Ramos (cell line): ENCODE data around the gene AGAP3.
"Not testable (repeated sequence)": the region's sequence is repeated elsewhere in the genome, so short reads cannot be mapped to it uniquely, and the experiment has no call there.

Experiments used
- in situ Hi-C: fragments of 300-500 bp; cut with MboI; formaldehyde crosslinking; loops from one replicate; pipeline ENCODE4 v1.14.3; 2022; ENCODE audit warnings: low sequenced_read_pairs; ENCODE audit not compliant: unreplicated experiment

AGAP3 gene

GRCh38 chr7:151085691-151086620 is at the start of gene AGAP3:
AGAP3 (plus strand) TSS chr7:151086475; CDS start chr7:151086742, 267 bp downstream.
- in situ Hi-C loops = no loop called here

- in situ Hi-C loops = no loop called here
Measured at GRCh38 chr7:151038951-151039849, 47.1 kb upstream of the AGAP3 start.

- in situ Hi-C loops = no loop called here
Measured at GRCh38 chr7:151039850-151040548, 46.3 kb upstream of the AGAP3 start.

DNA sequence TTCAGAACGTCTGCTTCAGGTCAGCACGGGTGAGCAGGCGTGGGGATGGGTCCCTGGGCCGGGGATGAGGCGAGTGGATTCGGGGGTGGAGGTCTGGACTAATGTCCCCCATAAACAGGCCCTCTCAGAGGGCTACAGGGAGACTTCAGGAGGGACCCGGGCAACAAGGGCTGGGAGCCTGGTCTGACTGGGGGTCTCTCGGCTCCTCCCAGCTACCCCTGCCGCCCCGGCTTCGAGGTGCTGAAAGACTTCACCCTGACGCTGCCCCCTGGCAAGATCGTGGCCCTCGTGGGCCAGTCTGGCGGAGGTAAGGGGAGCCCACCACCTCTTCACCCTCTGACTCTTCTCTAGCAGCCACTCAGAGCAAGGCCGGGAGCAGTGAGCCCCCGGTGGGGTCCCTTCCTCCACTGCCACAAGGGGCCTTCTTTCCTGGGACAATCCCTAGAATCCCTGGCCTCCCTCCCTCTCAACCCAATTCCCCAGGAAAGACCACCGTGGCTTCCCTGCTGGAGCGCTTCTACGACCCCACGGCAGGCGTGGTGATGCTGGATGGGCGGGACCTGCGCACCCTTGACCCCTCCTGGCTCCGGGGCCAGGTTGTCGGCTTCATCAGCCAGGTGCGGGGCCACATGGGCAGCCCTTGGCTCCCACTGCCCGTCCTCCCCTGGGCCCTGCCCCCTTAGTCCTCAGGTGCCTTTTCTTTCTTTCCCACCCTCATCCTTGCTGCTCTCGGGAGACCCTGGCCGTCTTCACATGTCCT is 45.5 kb upstream of the AGAP3 start:
- in situ Hi-C loops = no loop called here

DNA sequence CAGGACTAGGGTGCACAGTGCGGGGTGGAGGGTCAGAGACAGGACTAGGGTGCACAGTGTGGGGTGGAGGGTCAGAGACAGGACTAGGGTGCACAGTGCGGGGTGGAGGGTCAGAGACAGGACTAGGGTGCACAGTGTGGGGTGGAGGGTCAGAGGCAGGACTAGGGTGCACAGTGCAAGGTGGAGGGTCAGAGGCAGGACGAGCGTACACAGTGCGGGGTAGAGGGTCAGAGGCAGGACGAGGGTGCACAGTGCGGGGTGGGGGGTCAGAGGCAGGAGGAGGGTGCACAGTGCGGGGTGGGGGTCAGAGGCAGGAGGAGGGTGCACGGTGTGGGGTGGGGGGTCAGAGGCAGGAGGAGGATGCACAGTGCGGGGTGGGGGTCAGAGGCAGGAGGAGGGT is 42.8 kb upstream of the AGAP3 start:
- in situ Hi-C loops = not testable (repeated sequence)

DNA sequence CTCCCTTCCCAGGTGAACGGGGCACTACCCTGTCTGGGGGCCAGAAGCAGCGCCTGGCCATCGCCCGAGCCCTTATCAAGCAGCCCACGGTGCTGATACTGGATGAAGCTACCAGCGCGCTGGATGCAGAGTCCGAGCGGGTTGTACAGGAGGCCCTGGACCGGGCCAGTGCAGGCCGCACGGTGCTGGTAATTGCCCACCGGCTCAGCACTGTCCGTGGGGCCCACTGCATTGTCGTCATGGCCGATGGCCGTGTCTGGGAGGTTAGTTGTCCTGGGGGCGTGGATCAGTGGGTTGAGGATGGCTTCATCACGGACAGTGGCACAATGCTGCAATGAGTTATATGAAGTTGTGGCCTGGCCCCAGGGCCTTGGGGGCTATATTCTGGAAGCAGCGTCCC is 42.3 kb upstream of the AGAP3 start:
- in situ Hi-C loops = no loop called here

- in situ Hi-C loops = no loop called here
Measured at GRCh38 chr7:151045262-151045661, 41.0 kb upstream of the AGAP3 start.

DNA sequence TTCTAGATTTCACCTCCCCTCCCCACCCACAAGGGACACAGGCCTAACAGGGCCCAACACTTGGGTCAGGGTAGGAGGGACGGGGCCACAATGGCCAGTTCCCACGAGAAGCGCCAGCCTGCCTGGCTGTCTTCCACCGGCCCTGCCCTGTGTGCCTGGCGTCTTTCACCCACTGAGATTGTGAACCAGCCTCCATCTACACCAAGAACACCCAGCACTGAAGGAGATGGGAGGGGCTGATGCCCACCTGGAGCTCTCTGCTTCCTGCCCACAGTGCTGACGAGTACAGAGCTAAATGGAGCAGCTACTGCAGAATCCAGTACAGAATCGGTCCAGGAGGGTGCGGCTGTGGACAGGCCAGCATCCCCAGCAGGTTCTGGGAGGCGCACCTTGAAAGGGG is 40.3 kb upstream of the AGAP3 start:
- in situ Hi-C loops = no loop called here

- in situ Hi-C loops = no loop called here
Measured at GRCh38 chr7:151046603-151047573, 39.4 kb upstream of the AGAP3 start.

DNA sequence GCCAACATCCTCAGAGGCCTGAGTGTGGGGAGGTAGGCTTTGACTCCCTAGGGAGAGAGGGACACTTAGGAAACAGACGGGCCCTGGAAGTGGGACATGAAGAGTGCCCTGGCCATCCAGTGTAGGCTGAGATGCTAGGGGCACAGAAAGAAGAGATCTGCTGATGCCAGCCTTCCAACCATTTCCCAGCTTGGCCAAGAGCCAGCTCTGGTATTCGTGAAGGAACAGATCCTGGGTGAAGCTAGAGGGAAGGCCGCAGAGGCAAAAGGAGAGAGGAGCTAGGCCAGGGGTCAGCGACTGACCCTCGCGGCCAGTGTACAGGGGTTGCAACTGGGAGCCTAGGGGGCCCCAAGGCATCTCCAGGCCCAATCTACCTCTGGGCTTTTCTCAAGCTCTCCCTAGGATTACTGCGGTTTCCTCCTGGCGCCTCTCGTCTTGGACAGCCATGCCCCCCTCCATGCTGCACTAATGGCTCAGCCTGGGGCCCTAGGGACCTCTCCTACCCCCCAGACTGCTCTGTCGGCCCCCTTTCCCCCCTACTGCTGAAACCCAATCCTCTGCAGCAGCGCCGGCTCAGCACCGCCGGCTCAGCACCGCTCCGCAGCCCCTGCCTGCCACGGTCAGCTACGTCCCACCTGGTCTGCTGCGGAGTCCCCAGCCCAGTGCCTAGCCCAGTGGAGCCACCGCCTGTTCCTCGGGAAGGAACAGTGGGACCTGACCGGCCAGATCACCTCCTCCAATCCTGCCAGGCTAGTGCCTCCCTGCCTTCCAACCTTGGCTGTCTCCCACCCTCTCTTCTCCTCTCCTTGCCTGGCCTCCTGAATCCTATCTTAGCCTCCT is 38.1 kb upstream of the AGAP3 start, which contains the start of gene ASIC3:
TSS of gene ASIC3 (plus strand) at position 556 of the 840 bp plus-strand sequence. CDS start 355 bp downstream, outside the sequence.
- in situ Hi-C loops = no loop called here

- in situ Hi-C loops = no loop called here
Measured at GRCh38 chr7:151048911-151049463, 37.3 kb upstream of the AGAP3 start.

GRCh38 chr7:151051108-151051507 is 35.2 kb upstream of the AGAP3 start:
- in situ Hi-C loops = no loop called here

- in situ Hi-C loops = no loop called here
Measured at GRCh38 chr7:151053096-151053495, 33.2 kb upstream of the AGAP3 start.

- in situ Hi-C loops = no loop called here
Measured at GRCh38 chr7:151053751-151054150, 32.5 kb upstream of the AGAP3 start.

- in situ Hi-C loops = no loop called here
Measured at GRCh38 chr7:151056283-151056665, 30.0 kb upstream of the AGAP3 start.

DNA sequence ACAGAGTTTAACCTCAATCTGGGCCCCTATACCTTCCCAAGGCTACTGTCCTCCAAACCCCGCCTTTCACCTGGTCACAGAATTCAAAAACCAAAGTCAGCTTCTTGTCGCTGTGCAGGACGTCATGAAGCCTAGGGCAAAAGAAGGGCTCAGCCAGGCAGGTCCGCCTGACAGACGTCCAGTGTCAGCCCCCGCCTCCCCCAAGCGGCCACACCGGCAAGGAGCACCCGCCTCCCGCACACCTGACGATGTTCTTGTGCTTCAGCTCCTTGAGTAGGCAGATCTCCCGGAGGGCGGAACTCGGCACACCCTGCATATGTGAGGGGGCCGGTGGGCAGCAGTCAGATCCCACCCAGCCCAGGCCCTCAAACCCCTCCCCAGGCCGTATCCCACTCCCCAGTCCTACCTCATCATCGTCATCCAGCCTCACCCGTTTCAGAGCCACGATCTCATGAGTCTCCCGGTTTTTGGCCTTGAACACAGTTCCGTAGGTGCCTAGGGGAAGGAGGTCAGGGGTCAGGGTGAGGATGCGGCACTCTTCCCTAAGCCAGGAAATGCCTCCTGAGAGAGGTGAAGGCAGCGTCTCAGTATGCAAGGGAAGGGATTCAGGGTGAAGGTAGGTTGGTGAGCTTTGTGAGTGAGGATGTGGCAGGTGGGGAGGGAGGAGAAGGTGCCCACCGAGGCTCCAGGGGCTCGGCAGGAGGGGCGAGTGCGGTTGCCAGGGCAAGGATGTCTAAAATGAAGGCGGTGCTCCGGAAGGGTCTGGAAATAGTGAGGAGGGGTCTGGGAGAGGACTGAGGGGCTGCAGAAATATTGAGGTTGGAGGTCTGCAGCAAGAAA is 29.4 kb upstream of the AGAP3 start:
- in situ Hi-C loops = no loop called here
